ENCODE measurements around the gene CPED1.
"Not testable (repeated sequence)": the region's sequence is repeated elsewhere in the genome, so short reads cannot be mapped to it uniquely, and the experiment has no call there.

The CPED1 gene

DNA sequence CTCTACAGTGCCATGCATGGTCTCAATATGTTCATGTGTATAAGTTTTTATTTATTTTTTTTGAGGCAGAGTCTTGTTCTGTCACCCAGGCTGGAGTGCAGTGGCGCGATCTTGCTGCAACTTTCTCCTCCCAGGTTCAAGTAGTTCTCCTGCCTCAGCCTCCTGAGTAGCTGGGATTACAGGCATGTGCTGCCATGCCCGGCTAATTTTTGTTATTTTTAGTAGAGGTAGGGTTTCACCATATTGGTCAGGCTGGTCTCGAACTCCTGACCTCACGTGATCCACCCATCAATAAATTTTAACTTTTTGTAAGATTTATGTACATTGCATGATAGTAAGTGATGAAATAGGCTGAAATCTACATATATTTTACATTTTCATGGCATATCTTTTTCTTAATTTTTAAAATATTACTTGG lies 86.9 kb downstream of the CPED1 start:
- DNase-seq = not testable (repeated sequence)

DNA sequence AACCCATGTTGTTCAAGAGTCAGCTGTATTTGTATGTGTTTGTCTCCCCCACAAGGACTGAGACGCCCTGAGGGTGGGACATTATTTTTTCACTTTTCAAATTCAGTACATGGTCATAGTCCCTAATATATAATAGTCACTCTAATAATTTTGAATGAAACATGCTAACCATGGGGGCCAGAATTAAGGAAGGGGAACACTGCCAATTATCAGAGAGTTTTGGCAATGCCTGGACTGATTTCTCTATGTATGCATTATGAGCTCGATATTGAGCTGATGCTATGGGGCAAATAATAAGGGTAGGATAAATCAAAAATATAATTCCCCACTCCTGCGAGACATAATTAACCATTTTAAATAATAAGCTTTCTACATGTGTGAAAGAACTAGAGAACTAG lies 87.4 kb downstream of the CPED1 start:
- no peak for DNase-seq

DNA sequence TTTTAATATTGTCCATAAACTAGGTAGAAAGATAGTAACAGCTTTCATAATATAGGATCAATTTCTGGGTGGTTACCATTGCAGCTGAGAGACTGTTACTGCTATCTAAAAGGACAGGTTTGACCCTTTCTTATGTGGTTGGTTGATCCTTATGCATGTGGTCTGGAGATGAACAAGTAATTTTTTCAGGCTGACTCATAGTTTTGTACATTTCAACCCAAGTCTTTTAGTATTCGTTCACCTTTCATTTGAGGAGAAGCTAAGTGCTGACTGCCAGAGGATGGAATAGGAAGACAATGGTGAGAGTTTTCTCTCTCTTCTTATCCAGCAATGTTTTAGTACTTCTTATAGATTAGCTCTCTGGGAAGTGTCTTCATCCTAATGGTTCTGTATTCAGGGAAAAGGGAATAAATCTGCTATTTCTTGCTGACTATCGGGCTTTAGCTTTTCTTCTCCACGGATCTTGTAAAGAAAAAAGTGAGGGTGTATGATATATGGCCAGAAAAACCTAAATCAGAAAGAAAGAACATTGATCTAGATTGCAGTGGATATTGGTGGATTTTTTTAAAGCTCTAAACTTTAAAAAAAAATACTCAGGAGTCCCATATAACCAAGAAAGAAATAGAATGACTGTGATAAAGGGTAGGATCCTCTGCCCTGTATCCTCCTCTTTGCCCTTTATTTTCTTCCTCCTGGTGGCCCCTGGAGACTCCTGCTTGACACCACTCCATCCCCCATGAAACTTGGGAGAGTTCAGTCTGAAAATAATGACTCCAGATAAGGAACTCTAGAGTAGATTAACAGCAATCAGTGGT lies 88.0 kb downstream of the CPED1 start:
- DNase-seq = no peak

DNA sequence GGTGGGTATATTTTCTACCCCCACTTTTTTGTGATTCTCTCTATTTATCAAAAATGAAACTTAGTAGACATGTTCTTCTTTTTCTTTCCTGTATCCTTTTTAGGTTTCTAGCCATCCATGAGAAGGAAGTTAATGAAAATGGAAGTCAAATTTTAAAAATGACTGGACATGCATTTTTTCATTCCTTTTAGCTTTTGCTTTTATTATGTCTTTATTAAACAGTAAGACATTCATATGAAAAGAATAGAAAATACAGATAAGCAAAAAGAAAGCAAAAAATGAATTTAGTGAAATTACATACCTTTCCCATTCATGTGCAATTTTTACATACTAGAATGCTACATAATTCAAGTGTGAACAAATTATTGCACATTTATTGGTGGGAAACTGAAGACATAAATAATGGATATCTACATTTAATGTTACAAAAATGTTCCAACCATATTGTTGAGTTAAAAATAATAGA lies 88.7 kb downstream of the CPED1 start:
- no peak for DNase-seq

DNA sequence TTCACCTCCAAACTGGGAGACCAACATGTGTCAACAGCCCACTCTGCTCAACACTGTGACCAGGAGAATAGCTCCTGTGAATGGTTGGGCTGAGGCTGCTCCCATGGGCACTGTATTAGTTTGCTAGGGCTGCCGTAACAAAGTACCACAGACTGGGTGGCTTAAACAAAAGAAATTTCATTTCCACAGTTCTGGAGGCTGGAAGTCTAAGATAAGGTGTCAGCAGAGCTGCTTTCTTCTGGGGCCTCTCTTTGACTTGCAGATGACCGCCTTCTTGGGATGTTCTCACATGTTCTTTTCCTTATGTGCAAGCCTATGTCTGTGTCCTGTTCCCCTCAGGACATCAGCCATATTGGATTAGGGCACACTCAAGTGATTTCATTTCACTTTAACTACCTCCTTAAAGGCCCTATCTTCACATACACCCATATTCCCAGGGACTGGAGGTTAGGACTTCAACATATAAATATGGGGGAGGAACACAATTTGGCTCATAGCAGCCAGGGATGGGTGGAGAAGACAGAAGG lies 90.3 kb downstream of the CPED1 start:
- DNase-seq = no peak

DNA sequence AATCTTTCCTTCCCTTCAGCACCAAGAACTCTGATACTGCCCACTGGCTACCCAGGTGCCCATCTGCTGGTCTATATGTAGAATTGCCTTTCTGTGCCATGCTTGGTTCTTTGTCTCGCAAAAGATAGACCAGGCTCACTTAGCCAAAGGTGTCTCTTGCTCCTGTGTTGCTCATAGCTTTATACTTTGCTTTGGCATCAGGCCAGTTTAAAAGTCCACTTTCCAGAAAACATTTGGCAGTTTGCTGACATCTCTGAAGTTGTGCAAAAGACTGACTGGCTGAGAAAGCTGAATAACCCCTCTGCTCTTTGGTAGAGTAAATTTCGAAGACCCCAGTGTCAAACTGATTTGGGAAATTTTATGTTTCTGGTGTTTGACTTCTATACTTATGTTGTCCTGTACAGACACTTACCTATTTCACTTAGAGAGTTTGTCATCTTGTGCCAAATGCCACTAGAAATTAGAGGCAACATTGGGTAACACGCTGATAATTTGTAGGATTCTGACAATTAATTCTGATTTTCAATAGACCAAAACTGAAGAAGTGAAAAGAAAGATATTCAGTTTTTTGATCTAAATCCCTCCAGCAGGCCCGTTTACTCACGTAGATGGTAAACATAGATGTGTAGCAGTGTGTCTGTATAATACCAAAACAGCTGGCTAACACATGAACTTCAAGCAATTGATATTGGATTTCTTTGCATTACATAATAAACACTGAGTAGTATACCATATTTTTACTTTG lies 91.1 kb downstream of the CPED1 start:
- no peak for DNase-seq

DNA sequence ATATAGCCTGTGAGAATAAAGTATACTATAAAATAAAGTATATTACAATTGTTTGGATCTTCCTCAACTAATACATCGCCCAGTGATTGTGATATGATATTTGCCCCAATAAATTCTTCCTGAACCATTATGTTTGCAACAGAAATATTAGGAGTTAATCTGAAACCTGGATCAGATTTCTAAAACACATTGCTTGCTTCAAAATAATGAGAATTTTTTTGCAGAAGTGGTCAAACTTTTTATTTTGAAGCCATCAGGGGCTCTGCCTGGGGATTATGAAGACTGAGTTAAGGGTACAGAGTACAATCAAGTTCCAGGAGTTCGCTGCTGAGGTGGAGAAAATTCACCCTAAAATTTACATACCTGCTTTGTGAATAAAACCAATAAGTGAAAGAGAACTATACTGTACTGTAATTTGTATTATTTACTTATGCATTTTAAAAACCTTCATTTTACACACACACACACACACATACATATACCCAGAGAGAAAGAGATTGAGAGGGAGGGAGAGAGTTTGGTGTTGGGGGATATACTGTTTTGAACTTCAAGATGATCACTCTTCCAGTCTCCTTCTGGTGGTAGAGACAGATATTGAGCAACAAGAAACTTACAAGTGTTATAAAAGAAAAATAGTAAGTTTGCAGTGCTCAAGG lies 91.9 kb downstream of the CPED1 start:
- no peak for DNase-seq

DNA sequence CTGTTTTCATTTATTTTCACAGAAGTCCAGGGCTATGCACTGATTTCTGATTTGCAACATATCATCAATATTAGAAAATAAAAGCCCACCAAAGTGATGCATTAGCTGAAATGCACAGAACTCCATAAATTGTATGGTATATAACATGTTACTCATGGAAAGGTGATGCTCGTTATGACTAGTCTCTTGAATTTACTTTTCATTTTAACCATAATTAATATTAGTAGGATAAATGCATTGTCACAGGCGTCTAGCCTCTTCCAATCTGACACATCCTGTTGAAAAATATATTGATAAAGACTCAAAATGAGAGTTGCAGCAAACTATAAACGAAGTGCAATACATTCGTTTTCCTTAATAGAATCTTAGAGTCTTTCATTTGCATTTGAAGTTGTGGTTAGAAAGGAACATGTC lies 92.4 kb downstream of the CPED1 start:
- no peak for DNase-seq

DNA sequence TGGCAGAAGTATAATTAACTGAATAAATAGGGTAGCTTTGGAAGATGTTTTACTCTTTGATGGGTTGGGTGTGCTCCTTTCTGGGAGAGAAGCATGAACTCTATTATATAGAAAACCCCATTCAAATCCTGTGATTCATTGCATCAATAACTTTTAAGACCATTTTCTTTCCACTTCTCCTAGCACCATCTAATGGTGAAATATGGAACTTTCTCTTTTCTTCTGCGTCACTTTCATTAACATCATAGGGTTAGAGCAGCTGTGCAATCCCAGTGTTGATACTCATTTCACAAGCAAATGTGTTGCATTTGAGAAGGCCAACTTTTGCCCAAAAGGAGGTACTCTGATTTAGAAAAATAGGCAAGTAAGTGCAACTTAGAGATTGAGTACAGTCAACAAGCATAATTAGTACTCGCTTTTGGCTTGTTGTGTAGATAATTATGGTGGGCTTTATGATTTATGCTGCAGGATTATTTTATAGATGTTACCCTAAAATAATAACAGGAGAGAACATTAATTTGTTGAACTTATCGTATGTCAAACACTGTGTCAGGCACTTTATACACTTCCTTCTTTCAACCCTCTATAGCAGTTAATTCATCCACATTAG lies 92.9 kb downstream of the CPED1 start:
- no peak for DNase-seq

DNA sequence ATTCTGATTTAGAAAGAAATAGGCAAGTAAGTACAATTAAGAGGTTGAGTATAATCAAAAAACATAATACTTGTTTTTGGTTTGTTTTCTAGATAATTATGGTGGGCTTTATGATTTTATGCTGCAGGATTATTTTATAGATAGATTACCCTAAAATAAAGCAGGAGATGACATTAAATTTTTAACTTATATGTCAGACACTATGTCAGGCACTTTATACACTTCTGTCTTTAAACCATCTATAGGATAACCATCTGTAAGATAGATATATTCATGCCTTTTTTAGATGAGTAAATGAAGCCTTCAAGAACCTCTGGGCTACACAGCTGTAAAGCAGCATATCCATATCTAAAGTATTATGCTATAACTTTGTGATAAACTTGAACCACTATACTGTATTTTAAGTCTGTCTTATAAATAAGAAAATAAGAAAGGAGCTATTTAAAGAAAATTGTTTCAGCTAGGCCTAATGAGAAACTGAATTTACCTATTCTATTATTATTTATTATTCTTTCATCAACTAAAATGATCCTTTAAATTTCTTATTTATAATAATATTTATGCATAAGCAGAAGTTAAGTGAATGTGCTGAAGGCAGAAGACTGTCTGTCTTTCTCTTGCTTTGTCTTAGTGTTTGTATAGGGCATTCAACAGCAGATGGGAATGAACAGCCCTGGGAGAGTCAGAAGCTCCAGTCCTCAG lies 94.0 kb downstream of the CPED1 start:
- no peak for DNase-seq

DNA sequence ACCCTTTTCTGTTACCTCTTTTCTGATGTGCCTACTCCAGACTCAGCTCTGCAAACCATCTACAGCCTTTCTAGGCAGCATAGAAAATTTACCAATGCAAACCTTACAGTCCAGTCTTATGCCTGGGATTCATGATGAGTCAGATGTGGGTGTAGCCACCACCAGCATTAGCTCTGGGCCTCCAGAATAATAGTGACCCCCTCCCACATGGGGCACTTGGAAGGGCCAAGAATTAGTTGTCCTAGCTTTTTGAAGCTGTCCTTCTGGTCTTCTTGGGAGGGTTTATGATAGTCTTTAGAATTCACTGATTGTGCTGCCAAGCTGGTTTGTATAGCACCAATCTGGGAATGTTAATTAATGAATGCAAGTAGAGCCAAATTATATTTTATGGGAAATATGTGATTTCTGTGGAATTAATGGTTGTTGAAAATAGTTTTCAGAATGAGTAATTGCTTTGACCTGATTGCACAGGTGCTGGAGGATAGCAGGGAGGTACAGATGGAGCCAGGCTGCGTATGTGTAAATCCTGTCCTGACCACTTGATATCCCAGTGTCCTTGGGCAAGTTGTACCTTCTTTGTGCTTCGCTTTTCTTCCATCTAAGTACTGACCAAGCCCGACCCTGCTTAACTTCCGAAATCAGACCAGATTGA lies 94.8 kb downstream of the CPED1 start:
- DNase-seq = no peak

DNA sequence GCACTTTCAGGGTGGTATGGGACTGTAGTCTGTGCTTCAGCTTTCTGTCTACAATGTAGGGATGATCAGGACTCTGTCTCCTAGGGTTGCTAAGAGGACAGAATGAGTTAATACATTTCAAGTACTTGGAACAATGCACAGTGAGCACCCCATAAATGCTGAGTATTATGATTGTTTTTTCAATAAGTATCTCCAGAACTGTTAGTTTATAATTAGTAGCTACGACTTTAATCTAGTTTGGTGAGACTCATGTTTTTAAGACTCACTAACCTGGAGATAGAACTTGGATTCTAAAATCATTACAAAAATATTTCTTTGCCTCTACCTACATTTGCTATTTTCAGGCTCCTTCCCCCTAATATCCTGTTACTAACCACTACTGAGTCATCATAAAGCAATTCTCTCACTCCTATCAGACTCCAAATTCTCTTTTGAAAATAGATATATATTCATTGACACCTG lies 95.3 kb downstream of the CPED1 start:
- no peak for DNase-seq

DNA sequence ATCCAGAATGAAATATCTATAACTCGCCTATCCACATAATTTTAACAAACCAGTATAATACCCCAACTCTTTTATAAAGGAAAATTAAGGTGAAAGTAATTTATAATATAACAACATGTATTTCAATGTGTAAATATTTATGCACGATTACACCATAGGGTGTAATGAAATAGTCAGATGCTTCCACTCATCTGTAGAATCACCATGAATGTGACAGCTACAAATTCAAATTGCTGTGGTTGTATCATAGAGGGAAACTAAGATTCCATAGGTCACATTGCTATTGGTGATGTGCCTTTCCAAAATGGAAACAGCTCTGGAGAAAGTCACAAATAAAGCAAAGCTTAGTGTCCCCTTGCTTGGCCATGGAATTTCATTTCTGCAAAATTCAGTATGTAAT lies 95.7 kb downstream of the CPED1 start:
- no peak for DNase-seq

DNA sequence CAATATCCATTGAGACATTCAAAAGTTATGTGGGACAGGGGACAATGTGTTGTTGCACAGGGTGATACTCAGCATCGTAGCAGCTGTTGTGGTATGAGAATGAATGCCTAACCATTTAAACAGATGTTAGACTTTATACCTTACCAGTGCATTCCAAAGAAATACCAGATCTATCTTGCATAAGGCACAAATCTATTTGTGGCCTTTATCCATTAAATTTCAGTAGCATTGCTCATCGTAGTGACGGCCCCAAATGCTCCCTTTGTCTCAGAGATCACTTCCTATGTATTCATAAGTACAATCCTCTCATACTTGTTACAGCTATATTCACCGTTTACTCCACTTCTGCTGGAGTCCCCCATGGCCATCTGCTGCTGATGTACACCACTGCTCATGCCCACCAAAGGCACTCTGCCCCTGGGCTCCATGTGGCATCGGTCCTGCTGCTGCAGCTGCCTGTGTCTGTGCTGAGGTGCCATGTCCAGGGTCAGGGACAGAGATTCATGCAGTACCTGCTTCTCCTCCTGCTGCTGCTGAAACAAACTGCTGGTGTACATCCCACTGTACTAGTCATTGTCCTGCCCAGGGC lies 96.3 kb downstream of the CPED1 start:
- DNase-seq = no peak

DNA sequence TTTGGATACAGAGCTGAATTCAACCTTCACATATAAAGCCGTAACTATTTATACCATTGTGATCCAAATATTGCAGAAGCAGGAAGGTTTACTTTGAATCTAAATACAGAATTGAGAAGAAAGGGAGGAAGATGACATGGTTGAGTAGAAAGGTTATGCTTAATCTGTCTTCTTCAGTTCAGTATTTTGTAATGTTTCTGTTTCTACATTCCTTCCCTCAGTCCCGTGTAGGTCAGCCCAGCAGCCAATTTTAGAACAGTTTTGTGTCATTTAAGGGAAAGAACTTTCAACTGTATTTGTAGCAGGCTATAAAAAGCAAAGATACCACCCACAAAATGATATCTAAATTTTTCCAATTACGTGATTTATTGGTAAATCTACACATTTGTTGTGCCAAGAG lies 97.4 kb downstream of the CPED1 start:
- DNase-seq = no peak

DNA sequence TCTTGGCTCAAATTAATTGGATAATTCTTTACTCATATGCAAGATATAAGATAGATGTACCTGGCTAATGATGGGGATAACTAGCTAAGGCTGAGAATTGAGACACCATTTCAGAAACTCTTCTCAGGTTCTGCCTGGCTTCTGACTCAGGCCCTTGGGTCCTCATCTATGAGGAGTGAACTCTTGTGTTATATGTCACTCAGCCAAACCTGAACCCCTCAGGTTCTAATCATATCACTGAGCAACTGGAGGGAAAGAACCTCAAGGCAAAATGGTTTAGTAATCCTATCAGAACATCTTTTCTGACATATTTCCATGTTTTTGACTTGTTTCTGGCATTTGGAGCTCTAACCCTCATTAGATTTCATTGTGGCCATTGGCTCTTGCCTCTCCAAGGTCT lies 100.4 kb downstream of the CPED1 start:
- no peak for DNase-seq

DNA sequence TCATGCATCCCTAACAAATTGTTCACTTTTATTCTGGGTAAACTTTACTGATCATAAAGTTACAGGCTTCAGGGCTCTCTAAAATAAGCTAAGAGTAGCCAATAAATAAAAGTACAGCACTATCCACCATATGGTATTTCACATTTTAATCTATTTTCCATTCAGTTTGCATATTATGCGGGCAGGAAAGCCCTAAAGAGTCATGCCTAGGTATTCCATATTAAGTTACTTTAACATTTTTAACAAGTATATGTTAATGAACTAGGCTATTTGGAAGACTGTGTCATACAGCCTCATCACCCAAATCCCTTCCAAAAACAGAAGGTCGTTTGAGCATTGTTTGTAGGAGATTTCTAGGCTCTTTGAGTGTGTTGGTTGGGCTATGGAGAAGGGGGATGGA lies 106.3 kb downstream of the CPED1 start:
- no peak for DNase-seq

DNA sequence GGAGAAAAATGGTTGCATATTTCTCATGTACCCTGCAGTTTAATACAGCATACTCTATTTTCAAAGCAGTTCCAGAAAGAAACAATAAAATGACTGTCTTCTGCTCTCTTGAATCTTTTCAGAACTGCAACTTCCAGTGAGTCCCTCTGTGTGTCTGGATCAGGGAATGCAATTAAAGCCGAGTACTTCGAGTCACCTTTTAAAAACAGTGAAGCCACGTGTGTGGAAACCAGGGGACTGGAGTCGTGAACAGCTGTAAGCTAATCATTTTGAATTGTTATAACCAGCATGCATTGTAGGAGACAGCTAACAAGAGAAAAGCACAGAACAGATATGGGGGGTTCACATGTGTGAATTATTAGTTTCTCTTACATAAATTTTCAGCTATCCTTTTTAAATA lies 109.1 kb downstream of the CPED1 start:
- DNase-seq = no peak

DNA sequence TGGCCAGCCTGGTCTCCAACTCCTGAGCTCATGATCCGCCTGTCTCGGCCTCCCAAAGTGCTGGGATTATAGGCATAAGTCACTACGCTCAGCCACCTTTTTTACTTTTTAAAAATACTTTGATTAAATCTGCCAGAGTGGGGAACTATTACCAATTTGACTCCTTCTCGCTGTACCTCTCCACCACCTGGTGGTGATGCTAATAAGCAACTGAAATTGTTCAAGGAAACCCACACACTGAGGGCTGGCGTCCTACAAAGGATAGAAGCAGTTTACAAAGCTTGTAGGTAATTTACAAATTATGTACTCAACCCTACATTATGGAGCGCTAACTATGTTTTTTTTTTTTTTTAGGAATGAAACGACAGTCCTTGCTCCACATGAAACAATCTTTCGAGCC lies 111.1 kb downstream of the CPED1 start:
- DNase-seq = no peak

DNA sequence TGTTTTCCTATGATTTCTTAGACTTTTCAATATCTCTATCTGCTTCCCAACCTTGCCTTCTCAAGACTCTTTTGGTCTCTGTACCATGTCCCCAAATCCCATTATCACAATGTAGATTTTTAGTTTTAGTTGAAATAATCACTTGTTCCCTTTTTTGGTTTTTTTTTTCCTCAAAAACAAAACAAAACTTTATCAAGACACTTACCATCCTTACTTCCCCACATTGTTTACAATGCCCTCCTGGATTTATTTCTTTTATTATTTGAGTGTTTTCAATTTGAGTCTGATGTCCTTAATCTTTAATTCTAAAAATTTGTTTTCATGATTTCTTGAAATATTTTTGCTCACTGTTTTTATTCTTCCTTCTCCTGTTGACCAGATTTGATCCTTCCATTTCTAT lies 112.6 kb downstream of the CPED1 start:
- no peak for DNase-seq

DNA sequence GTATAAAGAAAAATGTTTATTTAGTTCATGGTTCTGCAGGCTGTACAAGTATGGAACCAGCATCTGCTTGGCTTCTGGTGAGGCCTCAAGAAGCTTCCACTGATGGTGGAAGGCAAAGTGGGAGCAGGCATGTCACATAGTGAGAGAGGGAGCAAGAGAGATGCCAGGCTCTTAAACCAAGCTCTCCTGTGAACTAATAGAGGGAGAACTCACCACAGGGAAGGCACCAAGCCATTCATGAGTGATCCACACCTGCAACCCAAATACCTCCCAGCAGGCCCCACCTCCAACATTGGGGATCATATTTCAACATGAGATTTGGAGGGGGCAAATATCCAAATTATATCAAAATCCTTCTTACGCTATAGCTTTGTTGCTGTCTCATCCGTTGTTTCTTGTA lies 113.1 kb downstream of the CPED1 start:
- DNase-seq = no peak
